ENCODE data around the gene PCGF3. TPM values are rescaled to one million over a fixed set of nuclear protein-coding genes. Genes with fewer than 3 reads are reported as not detected.

Gene PCGF3
- polyA plus RNA-seq, 2 donors, result 27.0 to 63.7 TPM

- Histone ChIP-seq H3K9me3 (ENCODE audit: control insufficient read depth in 2 of 2, insufficient read depth in 1 of 2, low read depth in 1 of 2, low read length in 1 of 2) (no peaks in the 10 kb centered on the region), H3K27me3 (ENCODE audit: control insufficient read depth in 1 of 2, insufficient read depth in 2 of 2, low read length in 2 of 2) (no peaks in the 10 kb centered on the region), H3K36me3 (ENCODE audit: control insufficient read depth in 2 of 2, insufficient read depth in 2 of 2, low read length in 1 of 2) (no peaks in the 10 kb centered on the region), H3K4me1 (ENCODE audit: control insufficient read depth in 2 of 2, insufficient read depth in 2 of 2, low read length in 1 of 2) (peaks cover 9 to 34% of the 10 kb centered on the region in 2 donors), H3K4me3 (ENCODE audit: low read depth in 1 of 2, low read length in 2 of 2) (no peak overlapping the region), H3K27ac (ENCODE audit: low read depth in 2 of 2, low read length in 1 of 2) (no peak overlapping the region)
- 70 to 78% methylated on average over 22 to 23 of the region's 23 CpGs for WGBS, 2 donors
Measured at GRCh38 chr4:682490-683172, 23.0 kb upstream of the PCGF3 start.

DNA sequence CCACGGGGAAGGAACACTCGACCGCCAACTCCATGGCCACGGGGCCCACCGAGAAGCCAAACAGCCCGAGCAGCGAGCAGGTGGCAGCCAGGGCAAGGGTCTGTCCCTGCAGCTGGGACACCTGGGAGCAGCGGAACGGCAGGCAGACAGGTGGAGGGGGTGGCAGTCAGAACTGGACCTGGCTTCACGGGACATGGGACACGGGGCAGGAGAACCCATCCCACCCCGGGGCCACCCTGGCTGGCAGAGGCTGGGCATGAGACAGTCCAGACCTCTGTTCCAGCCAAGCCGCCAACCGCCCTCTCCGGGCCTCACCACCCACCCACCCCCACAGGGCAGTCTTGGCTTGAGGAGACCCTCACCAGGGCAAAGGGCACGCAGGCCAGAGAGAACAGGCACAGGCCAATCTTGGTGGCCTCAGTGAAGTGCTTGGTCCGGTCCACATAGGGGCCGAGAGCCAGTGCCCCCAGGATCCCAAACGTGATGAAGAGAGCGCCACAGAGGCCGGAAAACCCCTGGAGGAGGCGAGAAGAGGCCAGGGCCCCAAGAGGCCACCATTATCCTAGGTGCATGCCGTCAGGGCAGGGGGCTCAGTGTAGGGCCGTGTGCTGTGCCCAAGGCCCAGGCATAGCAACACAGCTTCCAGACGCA is 22.3 kb upstream of the PCGF3 start:
- H3K4me3 ChIP-seq (ENCODE audit: low read depth in 1 of 2, low read length in 2 of 2), result no peak overlapping the region
- no peak overlapping the region for H3K27ac ChIP-seq (ENCODE audit: low read depth in 2 of 2, low read length in 1 of 2)
- no peaks in the 10 kb centered on the region for H3K36me3 ChIP-seq (ENCODE audit: control insufficient read depth in 2 of 2, insufficient read depth in 2 of 2, low read length in 1 of 2)
- 73 to 74% methylated on average over 25 of the region's 25 CpGs for WGBS, 2 donors
- peaks cover 10 to 32% of the 10 kb centered on the region in 2 donors for H3K4me1 ChIP-seq (ENCODE audit: control insufficient read depth in 2 of 2, insufficient read depth in 2 of 2, low read length in 1 of 2)
- H3K9me3 ChIP-seq (ENCODE audit: control insufficient read depth in 2 of 2, insufficient read depth in 1 of 2, low read depth in 1 of 2, low read length in 1 of 2), result no peaks in the 10 kb centered on the region
- H3K27me3 ChIP-seq (ENCODE audit: control insufficient read depth in 1 of 2, insufficient read depth in 2 of 2, low read length in 2 of 2), result no peaks in the 10 kb centered on the region

DNA sequence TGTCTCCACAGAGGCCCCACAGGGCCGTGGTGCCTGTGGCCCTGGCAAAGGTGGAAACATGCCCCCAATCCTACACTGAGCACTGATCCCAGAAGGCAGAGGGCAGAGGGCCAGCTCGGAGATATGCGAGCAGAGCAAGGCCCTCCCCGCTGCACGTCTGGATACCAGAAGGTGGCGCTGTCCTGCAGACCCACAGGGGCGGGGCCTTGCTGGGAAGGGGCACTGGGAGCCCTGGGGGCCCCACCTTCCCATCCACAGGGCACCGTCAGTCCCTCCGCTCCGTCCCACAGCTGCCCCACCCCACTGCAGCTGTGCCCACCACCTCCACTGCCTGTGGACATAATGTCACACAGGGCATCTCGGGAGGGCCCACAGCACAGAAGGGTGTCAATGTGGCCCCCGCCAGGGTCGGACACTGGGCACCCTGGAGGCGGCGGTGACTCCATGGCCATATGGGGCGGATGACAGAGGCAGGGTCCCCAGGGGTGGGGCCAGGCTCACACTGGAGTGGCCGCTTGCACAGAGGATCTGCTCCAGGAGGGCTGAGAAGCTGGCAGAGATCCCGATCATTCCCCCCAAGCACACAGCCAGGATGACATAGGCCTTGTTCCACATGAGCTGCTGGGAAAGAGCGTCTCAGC is 21.5 kb upstream of the PCGF3 start:
- WGBS, 2 donors, result 42% methylated on average over 19 of the region's 19 CpGs

GRCh38 chr4:684623-685327 is 20.9 kb upstream of the PCGF3 start:
- Histone ChIP-seq H3K9me3 (ENCODE audit: control insufficient read depth in 2 of 2, insufficient read depth in 1 of 2, low read depth in 1 of 2, low read length in 1 of 2) (no peaks in the 10 kb centered on the region), H3K4me3 (ENCODE audit: low read depth in 1 of 2, low read length in 2 of 2) (no peak overlapping the region), H3K36me3 (ENCODE audit: control insufficient read depth in 2 of 2, insufficient read depth in 2 of 2, low read length in 1 of 2) (no peaks in the 10 kb centered on the region), H3K4me1 (ENCODE audit: control insufficient read depth in 2 of 2, insufficient read depth in 2 of 2, low read length in 1 of 2) (peaks cover 12 to 37% of the 10 kb centered on the region in 2 donors), H3K27ac (ENCODE audit: low read depth in 2 of 2, low read length in 1 of 2) (no peak overlapping the region), H3K27me3 (ENCODE audit: control insufficient read depth in 1 of 2, insufficient read depth in 2 of 2, low read length in 2 of 2) (no peaks in the 10 kb centered on the region)
- WGBS, 2 donors, result 70 to 73% methylated on average over 21 of the region's 21 CpGs

More for the DNA sequence above, 21.5 kb upstream of the PCGF3 start:
- no peaks in the 10 kb centered on the region for H3K27me3 ChIP-seq (ENCODE audit: control insufficient read depth in 1 of 2, insufficient read depth in 2 of 2, low read length in 2 of 2)
- no peak overlapping the region for H3K4me3 ChIP-seq (ENCODE audit: low read depth in 1 of 2, low read length in 2 of 2)
- no peak overlapping the region for H3K27ac ChIP-seq (ENCODE audit: low read depth in 2 of 2, low read length in 1 of 2)
- no peaks in the 10 kb centered on the region for H3K9me3 ChIP-seq (ENCODE audit: control insufficient read depth in 2 of 2, insufficient read depth in 1 of 2, low read depth in 1 of 2, low read length in 1 of 2)
- H3K36me3 ChIP-seq (ENCODE audit: control insufficient read depth in 2 of 2, insufficient read depth in 2 of 2, low read length in 1 of 2), result no peaks in the 10 kb centered on the region
- H3K4me1 ChIP-seq (ENCODE audit: control insufficient read depth in 2 of 2, insufficient read depth in 2 of 2, low read length in 1 of 2), result peaks cover 12 to 37% of the 10 kb centered on the region in 2 donors

DNA sequence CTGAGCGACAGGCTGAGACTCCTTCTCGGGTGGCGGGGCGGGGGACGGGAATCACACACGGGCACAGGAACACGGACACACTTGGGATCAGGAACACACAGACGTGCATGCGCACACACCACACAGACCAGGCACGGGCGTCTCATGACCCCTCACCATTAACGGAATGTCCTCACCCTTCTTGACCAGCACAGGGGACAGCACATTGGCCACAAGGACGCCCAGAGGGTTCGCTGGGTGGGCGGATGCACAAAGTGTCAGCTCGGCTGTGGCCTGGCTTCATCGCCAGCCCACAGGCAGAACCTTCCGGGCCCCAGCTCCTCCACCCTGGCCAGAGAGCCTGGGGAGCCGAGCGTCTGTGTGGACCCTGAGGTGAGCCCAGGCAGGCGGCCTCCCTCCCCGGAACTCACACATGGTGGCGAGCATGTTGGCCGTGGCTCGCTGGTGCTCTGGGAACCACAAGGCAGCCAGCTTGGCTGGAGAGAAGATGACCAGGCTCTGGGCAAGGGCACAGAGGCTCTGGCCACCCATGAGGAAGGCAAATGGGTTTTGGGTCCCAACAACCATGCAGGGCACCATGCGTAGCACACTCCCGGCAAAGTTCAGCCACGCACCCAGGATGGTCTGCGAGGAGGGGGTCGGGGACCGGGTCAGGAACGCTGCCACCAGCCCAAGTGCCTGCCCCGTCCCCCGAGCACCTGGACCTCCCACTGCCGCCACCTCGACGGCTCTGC is 19.8 kb upstream of the PCGF3 start:
- no peak overlapping the region for H3K4me3 ChIP-seq (ENCODE audit: low read depth in 1 of 2, low read length in 2 of 2)
- 92 to 94% methylated on average over 37 of the region's 37 CpGs for WGBS, 2 donors
- no peaks in the 10 kb centered on the region for H3K9me3 ChIP-seq (ENCODE audit: control insufficient read depth in 2 of 2, insufficient read depth in 1 of 2, low read depth in 1 of 2, low read length in 1 of 2)
- peaks cover 0 to 2% of the 10 kb centered on the region in 2 donors for H3K36me3 ChIP-seq (ENCODE audit: control insufficient read depth in 2 of 2, insufficient read depth in 2 of 2, low read length in 1 of 2)
- peaks cover 11 to 34% of the 10 kb centered on the region in 2 donors for H3K4me1 ChIP-seq (ENCODE audit: control insufficient read depth in 2 of 2, insufficient read depth in 2 of 2, low read length in 1 of 2)
- no peaks in the 10 kb centered on the region for H3K27me3 ChIP-seq (ENCODE audit: control insufficient read depth in 1 of 2, insufficient read depth in 2 of 2, low read length in 2 of 2)
- no peak overlapping the region for H3K27ac ChIP-seq (ENCODE audit: low read depth in 2 of 2, low read length in 1 of 2)

GRCh38 chr4:686413-687040 is 19.1 kb upstream of the PCGF3 start:
- no peak overlapping the region for H3K4me3 ChIP-seq (ENCODE audit: low read depth in 1 of 2, low read length in 2 of 2)
- no peak overlapping the region for H3K27ac ChIP-seq (ENCODE audit: low read depth in 2 of 2, low read length in 1 of 2)
- peaks cover 6 to 34% of the 10 kb centered on the region in 2 donors for H3K4me1 ChIP-seq (ENCODE audit: control insufficient read depth in 2 of 2, insufficient read depth in 2 of 2, low read length in 1 of 2)

DNA sequence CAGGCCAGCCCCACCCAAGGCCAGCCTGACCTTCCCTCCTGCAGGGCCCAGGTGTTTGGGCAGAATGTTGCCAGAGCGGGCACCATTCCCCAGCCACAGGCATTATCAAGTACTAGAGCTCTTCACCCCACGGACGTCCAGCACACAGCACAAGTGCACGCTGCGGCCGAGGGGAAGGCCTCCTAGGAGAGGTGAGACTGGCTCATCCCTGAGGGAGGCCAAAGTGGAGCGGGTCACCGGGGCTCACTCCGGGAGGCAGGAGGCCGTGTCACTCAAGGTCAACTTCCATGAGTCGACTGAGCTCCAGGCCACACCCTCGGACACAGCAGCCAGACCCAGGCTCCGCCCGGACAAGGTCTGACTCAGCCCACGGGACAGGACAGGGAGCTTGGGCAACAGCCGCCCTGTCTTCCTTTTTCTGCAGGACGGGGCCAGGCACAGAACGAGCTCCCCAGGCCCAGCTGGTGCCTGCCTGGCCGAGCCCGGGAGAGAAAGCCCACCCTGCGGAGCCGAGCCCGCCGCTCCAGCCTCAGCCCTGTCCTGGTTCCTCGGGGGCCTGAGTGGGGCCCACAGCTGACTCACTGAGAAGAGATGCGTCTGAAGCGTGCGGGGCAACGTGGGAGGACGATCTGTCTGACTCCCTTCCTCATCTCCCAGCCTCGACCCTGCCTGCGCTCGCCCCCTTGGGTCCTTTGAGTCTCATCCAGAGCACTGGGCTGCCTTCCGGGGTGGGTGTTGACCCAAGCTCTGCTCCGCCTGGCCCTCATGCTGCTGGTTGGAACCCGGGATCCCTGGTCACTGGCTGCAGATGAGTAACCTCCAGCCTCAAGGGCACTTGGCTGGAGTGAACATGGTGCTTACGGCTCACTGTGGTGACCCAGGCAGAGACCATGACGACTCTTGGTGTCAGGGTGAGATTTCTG is 18.3 kb upstream of the PCGF3 start:
- peak overlapping the region in 1 of 2 donors; percentile 14 for H3K4me3 ChIP-seq (ENCODE audit: low read depth in 1 of 2, low read length in 2 of 2)
- H3K9me3 ChIP-seq (ENCODE audit: control insufficient read depth in 2 of 2, insufficient read depth in 1 of 2, low read depth in 1 of 2, low read length in 1 of 2), result no peaks in the 10 kb centered on the region
- 56% methylated on average over 38 of the region's 38 CpGs for WGBS, 2 donors
- H3K27me3 ChIP-seq (ENCODE audit: control insufficient read depth in 1 of 2, insufficient read depth in 2 of 2, low read length in 2 of 2), result no peaks in the 10 kb centered on the region
- peaks cover 0 to 2% of the 10 kb centered on the region in 2 donors for H3K36me3 ChIP-seq (ENCODE audit: control insufficient read depth in 2 of 2, insufficient read depth in 2 of 2, low read length in 1 of 2)
- peaks cover 6 to 34% of the 10 kb centered on the region in 2 donors for H3K4me1 ChIP-seq (ENCODE audit: control insufficient read depth in 2 of 2, insufficient read depth in 2 of 2, low read length in 1 of 2)
- H3K27ac ChIP-seq (ENCODE audit: low read depth in 2 of 2, low read length in 1 of 2), result peak overlapping the region; percentile 71 to 78

More at GRCh38 chr4:686413-687040, 19.1 kb upstream of the PCGF3 start:
- no peaks in the 10 kb centered on the region for H3K27me3 ChIP-seq (ENCODE audit: control insufficient read depth in 1 of 2, insufficient read depth in 2 of 2, low read length in 2 of 2)
- WGBS, 2 donors, result 92 to 93% methylated on average over 29 to 31 of the region's 31 CpGs
- no peaks in the 10 kb centered on the region for H3K9me3 ChIP-seq (ENCODE audit: control insufficient read depth in 2 of 2, insufficient read depth in 1 of 2, low read depth in 1 of 2, low read length in 1 of 2)
- peaks cover 0 to 2% of the 10 kb centered on the region in 2 donors for H3K36me3 ChIP-seq (ENCODE audit: control insufficient read depth in 2 of 2, insufficient read depth in 2 of 2, low read length in 1 of 2)
